Measurements from ENCODE around the gene ERBB4.

The ERBB4 gene

DNA sequence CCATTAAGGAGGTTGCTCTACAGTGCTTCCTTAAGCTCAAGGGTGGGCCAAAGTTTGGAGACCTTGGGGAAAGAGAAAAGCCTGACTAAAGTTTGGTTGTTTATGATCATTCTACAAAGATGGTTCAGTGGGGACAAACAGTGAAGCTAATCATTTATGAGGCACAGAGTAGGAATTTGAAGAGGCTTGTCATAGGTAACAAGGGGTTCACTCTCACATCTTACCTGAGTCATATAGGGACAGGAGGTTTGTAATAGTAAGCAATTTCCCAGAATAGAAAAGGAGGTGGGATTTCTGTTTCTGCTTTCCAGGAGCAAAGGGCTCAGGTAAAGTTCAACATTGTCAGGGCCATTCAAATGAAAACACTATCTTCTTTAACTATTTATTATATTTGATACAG is 1194.3 kb downstream of the ERBB4 start:
- no peak for TF ChIP-seq POLR2A (IDR thresholded peaks at IDR 0.05; ENCODE audit: low read depth, low read length)
- no peak for DNase-seq (ENCODE audit: insufficient read length, low spot score)
- FAIRE-seq: no peak

DNA sequence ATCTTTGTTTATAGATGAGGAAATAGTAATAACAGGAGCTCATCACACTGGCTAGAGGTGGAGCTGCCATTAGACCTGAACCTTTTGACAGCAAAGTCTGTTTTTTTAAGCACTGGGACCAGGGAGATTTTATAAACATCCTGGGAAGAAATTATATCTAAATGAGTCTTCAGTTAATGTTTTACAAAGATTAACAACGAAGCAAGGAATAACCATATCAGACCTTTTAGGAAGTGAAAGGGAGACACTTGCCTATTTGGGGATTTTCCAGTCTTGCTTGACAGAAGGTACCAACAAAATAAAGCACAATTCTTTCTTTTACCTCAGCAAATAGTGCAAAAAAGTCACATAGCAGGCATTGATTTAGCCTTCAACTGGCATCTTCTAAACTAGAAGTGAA is 1205.2 kb downstream of the ERBB4 start:
- DNase-seq (ENCODE audit: insufficient read length, low spot score) (no peak), FAIRE-seq (no peak)
- TF ChIP-seq POLR2A (IDR thresholded peaks at IDR 0.05; ENCODE audit: low read depth, low read length): no peak

DNA sequence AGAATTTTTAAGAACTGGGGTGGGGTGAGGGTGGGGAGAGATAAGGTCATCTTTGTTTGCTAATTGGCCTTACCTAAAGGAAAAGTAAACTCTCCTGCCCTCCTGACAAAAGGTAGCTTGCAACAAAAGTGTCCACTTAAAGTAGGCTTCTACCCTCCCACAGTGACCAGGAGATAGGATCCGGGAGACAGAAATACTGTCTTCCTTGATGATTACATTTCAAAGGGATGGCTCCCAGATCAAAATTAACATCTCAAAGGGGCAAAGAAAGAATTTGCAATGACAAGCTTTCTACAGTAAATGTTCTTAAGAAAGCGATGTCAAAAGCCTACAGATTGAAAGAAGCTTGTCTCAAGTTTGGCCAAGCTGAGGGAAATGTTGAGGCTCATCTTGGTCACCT is 1206.9 kb downstream of the ERBB4 start:
- FAIRE-seq (no peak), DNase-seq (ENCODE audit: insufficient read length, low spot score) (no peak)
- no peak for TF ChIP-seq POLR2A (IDR thresholded peaks at IDR 0.05; ENCODE audit: low read depth, low read length)

GRCh38 chr2:211329882-211330281 is 1208.7 kb downstream of the ERBB4 start:
- no peak for TF ChIP-seq POLR2A (IDR thresholded peaks at IDR 0.05; ENCODE audit: low read depth, low read length)
- DNase-seq (ENCODE audit: insufficient read length, low spot score): no peak
- no peak for FAIRE-seq

DNA sequence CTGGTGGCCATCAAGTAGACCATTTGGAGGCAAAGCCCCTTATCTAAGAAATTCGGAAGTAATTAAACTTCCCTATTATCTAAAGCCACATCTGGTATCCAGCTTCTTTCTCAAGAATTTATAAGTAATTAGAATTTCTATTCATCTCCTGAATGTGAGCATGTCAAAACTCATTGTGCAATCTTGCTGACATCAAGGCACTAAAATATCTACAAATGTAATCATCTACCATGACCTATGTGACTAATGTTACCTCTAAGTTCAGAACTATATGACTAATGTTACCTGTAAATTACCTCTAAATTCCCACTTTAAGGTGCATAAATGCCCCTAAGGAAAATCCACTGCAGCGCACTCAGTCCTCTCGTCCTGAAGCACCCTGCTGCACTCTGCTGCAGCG is 1209.2 kb downstream of the ERBB4 start:
- TF ChIP-seq POLR2A (IDR thresholded peaks at IDR 0.05; ENCODE audit: low read depth, low read length): no peak
- DNase-seq (ENCODE audit: insufficient read length, low spot score) (no peak), FAIRE-seq (no peak)

DNA sequence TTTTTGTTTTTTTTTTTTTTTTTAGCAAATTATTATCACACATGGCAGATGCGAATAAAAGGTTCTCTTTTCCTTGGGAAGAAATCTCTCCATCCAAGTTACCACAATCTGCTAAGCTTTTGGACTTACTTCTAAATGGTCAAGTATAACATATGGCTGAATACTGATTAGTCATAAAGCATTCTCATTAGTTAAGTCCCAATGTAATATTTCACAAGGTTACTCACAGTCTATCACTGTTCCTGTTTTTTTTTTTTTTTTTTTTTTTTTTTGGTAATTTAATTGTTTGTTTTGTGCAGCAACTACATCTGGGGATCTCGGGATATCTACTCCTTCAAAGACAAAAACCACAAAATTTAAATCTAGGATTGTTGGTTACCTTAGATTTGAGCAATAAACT is 1210.5 kb downstream of the ERBB4 start:
- FAIRE-seq: no peak
- TF ChIP-seq POLR2A (IDR thresholded peaks at IDR 0.05; ENCODE audit: low read depth, low read length): no peak
- DNase-seq (ENCODE audit: insufficient read length, low spot score): no peak

Data from H54 (cell line).